Lower leg skin (tissue), 4 donors: Measurements from ENCODE around the gene SYP. TPM values are rescaled to one million over a fixed set of nuclear protein-coding genes. Genes with fewer than 3 reads are reported as not detected.

Experiments used
- DNase-seq, 2 donors: peaks; one replicate each; pipeline ENCODE4 v3.0.0-alpha.2; 2019; ENCODE audit warnings: low spot score in 2 of 2
- H3K4me3 ChIP-seq: fragments of 200-600 bp; sonication (generic); 2 replicates; pipeline ENCODE4 v1.5.1; 2017; ENCODE audit warnings: mild to moderate bottlenecking, low read depth; ENCODE audit not compliant: poor library complexity, severe bottlenecking
- POLR2A ChIP-seq, 2 donors: fragments of 450-650 bp; IDR thresholded peaks; one replicate each; pipeline ENCODE4 v1.6.1; 2016 to 2017; ENCODE audit warnings: antibody characterized with exemption in 2 of 2, mild to moderate bottlenecking in 1 of 2, moderate library complexity in 1 of 2
- WGBS, 2 donors: methylation state at CpG; one replicate each; pipeline ENCODE4 v1.1.5; 2018; 5-methylcytosine and 5-hydroxymethylcytosine counted together
- intact Hi-C: fragments of 100-400 bp; cut with DNase I; formaldehyde crosslinking; loops from one replicate; pipeline ENCODE4 v1.15.0; 2023; ENCODE audit warnings: low total_unique reads
- total RNA-seq, 4 donors: library from RNA; depleted of rRNA; stranded (reverse); fragments of >200 nt; gene quantifications; one replicate each; pipeline ENCODE4 v1.1.0, GENCODE V29; 2016
- TF ChIP-seq, protein P1 (sequence below), 3 donors: fragments of 450-650 bp; IDR thresholded peaks; one replicate each; pipeline ENCODE4 v1.5.1; 2016; ENCODE audit warnings: antibody characterized with exemption in 3 of 3, mild to moderate bottlenecking in 3 of 3, moderate library complexity in 2 of 3

SYP gene
- total RNA-seq, 4 donors from 2014 or later: 0.88 to 4.8 (median 1.7) TPM

DNA sequence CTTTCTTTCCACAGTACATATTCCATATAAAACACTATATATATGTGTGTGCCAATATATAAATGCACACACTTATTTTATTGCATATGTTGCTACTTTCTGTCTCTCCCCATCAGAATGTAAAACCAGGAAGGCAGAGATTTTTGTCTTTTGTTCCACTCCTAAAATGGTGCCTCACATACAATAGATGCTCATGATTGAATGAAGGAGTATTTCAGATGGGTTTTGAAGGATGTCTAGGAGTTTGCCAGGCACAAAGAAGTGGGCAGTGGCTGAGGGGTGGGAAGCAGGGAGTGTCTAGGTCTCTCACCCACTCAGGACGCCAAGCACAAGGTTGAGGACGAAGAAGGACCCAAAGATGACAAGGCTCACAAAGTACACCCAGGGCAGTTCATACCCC, 27.7 kb upstream of the SYP start:
- no peak overlapping the region for H3K4me3 ChIP-seq
- WGBS, 2 donors: 58 to 100% methylated on average over 2 of the region's 2 CpGs

DNA sequence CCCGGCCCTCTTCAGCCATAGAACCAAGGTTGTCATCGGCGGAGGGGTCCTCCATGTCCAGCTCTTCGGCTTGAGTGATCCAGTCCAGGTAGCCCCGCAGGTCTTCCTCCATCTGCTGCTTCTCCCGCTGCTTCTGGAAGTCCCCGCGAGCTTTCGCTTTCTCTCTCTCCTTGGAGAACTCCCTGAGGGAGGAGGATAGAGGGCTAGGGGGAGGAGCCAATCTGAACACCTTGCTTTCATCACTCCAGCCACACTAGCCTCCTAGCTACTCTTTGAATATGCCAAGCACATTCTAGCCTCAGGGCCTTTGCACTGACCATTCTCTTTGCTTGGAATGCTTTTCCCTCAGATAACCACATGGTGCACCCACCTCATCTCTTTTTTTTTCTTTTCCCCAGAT, 27.0 kb upstream of the SYP start:
- 83 to 88% methylated on average over 4 to 9 of the region's 9 CpGs for WGBS, 2 donors
- DNase-seq: no peak
- TF ChIP-seq, protein P1, sequence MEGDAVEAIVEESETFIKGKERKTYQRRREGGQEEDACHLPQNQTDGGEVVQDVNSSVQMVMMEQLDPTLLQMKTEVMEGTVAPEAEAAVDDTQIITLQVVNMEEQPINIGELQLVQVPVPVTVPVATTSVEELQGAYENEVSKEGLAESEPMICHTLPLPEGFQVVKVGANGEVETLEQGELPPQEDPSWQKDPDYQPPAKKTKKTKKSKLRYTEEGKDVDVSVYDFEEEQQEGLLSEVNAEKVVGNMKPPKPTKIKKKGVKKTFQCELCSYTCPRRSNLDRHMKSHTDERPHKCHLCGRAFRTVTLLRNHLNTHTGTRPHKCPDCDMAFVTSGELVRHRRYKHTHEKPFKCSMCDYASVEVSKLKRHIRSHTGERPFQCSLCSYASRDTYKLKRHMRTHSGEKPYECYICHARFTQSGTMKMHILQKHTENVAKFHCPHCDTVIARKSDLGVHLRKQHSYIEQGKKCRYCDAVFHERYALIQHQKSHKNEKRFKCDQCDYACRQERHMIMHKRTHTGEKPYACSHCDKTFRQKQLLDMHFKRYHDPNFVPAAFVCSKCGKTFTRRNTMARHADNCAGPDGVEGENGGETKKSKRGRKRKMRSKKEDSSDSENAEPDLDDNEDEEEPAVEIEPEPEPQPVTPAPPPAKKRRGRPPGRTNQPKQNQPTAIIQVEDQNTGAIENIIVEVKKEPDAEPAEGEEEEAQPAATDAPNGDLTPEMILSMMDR (IDR thresholded peaks at IDR 0.05): no peak
- TF ChIP-seq POLR2A (IDR thresholded peaks at IDR 0.05): no peak
- no peak overlapping the region for H3K4me3 ChIP-seq
- intact Hi-C loops: no loop called here

More for the DNA sequence above, 27.7 kb upstream of the SYP start:
- no peak for TF ChIP-seq POLR2A (IDR thresholded peaks at IDR 0.05)
- TF ChIP-seq, protein P1 (IDR thresholded peaks at IDR 0.05): no peak
- intact Hi-C loops: no loop called here
- no peak for DNase-seq

DNA sequence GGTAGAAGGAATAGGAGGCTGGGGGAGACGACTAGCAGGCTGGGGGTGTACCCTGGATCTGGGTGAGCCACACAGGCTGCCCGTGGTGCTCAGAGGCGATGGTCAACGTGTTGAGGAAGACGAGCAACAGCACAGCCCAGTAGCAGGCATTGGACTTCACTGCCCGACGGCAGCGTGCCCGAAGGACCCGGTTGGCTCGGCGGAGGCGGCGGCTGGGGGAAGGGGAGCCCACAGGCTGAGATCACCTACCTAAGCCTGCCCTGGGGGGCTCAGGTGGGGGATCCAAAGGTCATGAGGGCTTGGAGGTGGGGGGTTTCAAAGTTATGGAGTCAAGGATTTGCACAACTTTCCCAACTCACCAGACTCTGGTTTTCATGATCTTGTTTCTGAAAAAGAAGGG, 25.9 kb upstream of the SYP start:
- WGBS, 2 donors: 66% methylated on average over 14 of the region's 14 CpGs; no CpG with 5 or more reads in 1 of the 2 donors
- no peak for TF ChIP-seq POLR2A (IDR thresholded peaks at IDR 0.05)
- H3K4me3 ChIP-seq: no peak overlapping the region
- intact Hi-C loops: no loop called here
- DNase-seq: no peak

DNA sequence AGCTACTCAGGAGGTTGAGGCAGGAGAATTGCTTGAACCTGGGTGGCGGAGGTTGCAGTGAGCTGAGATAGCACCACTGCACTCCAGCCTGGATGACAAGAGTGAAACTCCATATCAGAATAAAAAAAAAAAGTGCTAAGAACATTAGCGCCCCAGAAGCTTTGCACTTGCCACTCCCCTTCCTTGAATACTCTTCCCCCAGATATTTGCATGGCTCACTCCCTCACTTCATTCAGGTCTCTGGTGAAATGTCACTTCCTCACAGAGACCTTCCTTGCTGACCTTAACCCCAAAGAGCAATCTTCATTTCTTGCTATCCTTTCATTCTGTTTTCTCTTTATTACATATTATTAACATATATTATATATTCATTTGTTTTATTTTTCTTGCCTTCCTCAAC, 21.9 kb upstream of the SYP start:
- TF ChIP-seq, protein P1 (IDR thresholded peaks at IDR 0.05): no peak
- TF ChIP-seq POLR2A (IDR thresholded peaks at IDR 0.05): no peak

DNA sequence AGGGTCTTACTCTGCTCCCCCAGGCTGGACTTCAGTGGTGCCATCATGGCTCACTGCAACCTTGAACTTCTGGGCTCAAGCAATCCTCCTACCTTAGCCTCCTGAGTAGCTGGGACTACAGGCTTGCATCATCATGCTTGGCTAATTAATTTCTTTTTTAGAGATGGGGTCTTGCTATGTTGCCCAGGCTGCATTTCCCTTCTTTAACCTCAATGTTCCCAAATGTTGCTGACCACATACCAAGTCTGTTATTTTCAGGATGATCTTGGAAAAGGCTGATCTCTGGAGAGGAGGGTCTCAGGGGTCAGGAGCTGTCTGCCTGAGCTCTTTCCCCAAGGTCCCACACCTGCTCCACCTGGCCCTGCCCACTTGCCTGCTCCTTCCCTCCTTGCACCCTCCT, 20.1 kb upstream of the SYP start:
- TF ChIP-seq POLR2A (IDR thresholded peaks at IDR 0.05): no peak
- TF ChIP-seq, protein P1 (IDR thresholded peaks at IDR 0.05): no peak
- intact Hi-C loops: no loop called here
- no peak overlapping the region for H3K4me3 ChIP-seq
- no peak for DNase-seq

More for the DNA sequence above, 21.9 kb upstream of the SYP start:
- 60 to 78% methylated on average over 2 of the region's 2 CpGs for WGBS, 2 donors
- intact Hi-C loops: no loop called here
- DNase-seq: no peak
- no peak overlapping the region for H3K4me3 ChIP-seq

DNA sequence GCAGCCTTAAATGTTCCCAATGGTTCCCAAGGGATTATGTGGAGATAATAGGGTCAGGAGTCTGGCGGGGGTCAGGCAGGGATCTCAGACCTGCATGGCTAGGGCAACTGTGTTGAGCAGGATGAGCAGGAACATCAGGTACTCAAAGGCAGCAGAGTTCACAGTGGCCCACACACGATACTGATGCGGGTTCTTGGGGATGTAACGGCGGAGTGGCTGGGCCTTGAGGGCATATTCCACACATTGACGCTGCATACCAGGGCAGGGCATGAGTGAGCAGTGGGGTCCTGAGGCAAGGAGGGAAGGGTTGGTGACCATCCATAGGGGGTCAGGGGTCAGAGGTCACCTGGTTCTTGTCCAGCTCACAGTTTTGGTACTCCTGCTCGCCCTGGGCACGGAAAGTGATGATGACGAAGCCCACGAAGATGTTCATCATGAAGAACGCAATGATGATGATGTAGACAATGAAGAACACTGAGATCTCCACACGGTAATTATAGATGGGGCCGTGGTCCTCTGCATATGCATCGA, 15.1 kb upstream of the SYP start:
- H3K4me3 ChIP-seq: no peak overlapping the region
- WGBS, 2 donors: 84 to 87% methylated on average over 14 of the region's 14 CpGs
- no peak for DNase-seq
- intact Hi-C loops: no loop called here
- TF ChIP-seq POLR2A (IDR thresholded peaks at IDR 0.05): no peak
- TF ChIP-seq, protein P1 (IDR thresholded peaks at IDR 0.05): no peak
